ACHN (cell line): ENCODE results near the gene GTF2IRD1.
"Not testable (repeated sequence)": the region's sequence is repeated elsewhere in the genome, so short reads cannot be mapped to it uniquely, and the experiment has no call there.

Experiments
- DNase-seq: peaks from one replicate; pipeline ENCODE4 v3.0.0-alpha.2; 2015
- in situ Hi-C: cut with HindIII; loops from 2 replicates; pipeline ENCODE4 v1.10.0; 2017; ENCODE audit warnings: low sequenced_read_pairs, low pct_ligation_motif_present, low pct_unique_long_range_greater_than_20kb

The GTF2IRD1 gene

DNA sequence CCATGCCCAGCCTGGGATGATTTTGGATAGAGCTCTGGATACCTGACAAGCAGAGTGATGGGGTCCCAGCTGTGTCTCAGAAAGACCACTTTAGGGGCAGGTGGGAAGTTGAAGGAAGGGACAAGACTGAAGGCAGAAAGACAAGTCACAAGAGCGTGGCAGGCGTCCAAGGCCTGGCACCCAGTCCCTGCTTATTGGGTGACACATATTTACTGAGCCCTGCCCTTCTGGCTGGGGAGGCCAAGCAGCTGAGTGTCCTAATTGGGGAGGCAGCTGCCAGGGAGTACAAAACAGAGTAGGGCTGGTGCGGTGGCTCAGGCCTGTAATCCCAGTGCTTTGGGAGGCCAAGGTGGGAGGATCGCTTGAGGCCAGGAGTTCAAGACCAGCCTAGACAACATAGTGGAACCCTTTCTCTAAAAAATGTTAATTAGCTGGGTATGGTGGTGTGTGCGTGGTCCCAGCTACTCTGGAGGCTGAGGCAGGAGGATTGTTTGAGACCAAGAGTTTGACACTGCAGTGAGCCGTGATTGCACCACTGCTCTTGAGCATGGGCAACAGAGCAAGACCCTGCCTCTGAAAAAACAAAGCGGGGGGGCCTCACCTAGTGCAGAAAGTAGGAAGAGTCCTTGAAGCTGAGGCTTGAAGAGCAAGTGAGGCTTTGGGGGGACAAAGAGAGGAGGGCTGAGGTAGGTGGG is 150.8 kb downstream of the GTF2IRD1 start:
- no peak for DNase-seq
- in situ Hi-C loops = no loop called here

DNA sequence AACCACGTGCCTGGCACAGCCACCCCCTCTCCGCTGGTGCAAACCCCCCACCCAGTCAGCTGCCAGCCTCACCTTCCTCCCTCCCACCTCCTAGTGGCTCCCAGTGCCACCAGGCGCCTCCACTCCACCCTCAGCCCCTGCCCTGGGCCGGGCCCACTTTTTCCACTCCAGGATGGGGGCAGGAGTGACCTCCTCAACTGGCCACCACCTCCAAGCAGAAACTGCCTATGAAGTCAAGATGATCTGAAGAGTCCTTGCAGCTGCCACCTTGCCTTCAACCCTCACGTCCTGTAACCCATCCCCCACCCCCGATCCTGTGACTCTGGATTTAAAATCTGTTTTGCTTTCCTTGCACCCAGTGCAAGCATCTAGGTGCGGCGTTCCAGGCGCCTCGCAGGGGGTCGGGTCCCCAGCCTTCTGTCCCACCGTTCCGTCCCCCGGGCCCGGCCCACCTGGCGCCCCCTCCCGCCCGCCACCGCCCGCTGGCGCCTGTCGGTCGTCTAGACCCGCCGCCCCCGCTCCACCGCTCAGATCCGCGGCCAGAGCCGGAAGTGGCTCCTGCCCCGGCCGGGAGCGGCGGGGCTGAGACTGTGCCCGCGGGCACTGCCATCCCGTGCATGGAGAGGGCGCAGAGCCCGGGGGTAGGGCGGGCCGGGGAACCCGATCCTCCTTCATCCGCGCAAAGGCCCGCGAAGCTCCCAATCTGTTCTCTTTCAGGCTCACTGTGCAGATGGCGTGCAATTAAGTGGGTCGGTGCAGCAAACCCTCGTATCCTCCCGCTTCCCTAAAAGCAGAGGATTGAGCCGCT is 152.6 kb downstream of the GTF2IRD1 start:
- DNase-seq = peak; percentile 71
- in situ Hi-C loops = no loop called here

DNA sequence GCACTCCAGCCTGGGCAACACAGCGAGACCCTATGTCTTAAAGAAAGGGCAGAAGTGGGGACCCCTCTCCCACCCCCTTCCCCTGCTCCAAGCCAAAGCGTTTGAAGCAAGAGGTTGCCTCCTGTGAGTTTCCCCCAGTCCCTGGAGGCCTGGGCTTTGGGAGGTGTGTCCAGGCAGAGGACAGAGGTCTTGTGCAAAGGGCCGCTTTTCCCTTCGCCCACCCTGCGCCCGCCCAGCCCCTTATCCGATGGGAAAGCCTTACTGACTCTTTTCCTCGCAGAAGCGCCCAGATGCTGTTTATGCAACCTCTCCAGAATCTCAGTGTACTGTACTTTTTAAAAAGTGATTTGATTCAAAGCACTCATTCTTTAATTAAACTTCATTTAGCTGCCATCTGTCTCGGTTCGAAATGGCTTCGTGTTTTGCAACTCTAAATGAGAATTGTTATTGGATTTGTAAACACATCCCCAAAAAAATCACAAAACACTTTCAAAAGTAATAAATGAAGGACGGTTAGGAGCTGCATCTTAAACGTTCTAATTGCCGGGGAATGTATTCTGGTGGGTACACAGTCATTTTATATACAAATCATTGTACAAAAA is 153.3 kb downstream of the GTF2IRD1 start:
- in situ Hi-C loops = no loop called here
- no peak for DNase-seq

DNA sequence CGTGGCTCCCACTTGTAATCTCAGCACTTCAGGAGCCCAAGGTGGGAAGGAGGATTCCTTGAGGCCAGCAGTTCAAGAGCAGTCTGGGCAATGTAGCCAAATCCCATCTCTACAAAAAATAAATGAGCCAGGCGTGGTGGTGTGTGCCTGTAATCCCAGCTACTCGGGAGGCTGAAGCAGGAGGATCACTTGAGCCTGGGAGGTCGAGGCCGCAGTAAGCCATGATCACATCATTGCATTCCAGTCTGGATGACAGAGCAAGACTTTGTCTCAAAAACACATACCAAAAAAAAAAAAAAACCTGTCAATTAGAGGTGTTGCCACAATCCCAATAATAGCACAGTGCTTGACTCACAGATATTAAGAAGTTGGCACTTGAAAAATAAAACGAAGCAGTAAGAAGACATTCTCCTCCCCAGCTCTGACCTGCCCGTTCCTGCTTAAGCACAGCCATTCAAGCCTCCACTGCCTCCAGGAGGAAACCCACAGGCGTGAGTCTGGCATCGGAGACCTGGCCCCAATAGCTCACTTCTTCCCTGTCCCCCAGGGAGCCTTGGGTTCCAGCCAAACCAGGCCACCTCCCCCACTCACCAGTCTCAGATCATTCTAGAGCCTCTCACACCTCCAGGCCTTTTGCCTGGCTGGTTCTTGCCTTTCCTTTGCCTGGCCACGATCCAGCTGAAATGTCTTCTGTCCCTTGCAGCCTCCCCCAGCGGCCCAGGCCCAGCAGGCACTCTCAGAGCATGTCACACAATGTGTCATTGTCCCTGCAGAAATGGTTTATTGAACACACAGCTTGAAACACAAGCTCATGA is 158.5 kb downstream of the GTF2IRD1 start:
- DNase-seq = no peak
- in situ Hi-C loops = no loop called here

DNA sequence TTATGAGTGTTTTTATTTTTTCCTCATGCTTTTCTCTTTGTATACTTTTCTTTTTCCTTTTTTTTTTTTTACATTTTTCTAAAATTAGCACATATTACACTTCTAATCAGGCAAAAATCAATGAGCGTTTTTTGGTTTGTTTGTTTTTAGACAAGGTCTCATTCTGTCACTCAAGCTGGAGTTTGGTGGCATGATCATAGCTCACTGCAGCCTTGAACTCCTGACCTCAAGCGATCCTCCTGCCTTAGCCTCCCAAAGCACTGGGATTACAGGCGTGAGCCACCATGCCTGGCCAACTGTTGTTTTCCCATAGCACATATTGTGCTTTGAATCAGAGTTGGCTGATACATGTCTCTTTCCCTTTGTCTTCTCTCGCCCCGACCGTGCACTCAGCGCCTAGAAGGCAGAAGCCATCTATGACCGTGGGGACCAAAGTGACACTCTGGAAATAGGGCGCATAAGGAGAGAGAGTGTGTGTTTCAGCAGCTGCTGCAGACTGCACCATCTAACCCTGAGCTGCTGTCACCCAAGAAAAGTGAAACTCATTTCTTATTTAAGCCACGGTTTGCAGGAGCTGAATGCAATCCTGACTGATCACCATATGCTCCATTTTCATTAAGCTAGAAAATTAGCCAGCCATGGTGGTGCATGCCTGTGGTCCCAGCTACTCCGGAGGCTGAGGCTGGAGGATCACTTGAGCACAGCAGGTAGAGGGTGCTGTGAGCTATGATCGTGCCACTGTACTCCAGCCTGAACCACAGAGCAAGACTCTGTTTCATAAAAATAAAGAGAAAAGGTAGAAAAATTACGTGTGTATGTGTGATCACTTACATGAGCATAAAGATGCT is 162.5 kb downstream of the GTF2IRD1 start:
- in situ Hi-C loops = no loop called here

DNA sequence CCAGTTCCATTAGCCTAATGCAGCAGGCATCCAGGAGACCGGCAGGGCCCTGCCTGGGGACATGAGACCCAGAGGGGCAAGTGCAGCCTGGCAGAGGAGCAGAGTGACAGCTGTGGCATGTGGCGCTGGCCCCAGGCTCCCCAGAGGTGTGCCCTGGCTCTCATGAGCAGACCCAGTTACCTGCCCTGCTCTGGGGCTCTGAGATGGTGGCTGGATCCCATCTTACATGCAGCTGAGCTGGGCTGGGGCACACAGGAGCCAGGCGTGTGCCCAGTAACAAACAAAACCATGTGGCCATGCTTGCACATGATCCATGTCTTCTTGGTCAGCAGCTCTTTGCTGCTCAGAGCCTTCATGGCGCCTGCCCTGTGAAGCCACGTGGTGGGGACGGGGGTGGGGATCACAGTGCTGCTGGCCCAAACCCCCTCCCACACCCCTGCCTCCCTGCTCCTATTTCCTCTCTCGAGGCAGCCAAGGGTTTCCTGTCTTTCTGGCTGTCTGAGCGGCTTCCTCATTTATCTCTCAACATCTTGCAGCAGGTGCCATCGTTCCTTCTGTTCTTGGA is 163.6 kb downstream of the GTF2IRD1 start:
- DNase-seq = no peak

More for the DNA sequence above, 162.5 kb downstream of the GTF2IRD1 start:
- no peak for DNase-seq

DNA sequence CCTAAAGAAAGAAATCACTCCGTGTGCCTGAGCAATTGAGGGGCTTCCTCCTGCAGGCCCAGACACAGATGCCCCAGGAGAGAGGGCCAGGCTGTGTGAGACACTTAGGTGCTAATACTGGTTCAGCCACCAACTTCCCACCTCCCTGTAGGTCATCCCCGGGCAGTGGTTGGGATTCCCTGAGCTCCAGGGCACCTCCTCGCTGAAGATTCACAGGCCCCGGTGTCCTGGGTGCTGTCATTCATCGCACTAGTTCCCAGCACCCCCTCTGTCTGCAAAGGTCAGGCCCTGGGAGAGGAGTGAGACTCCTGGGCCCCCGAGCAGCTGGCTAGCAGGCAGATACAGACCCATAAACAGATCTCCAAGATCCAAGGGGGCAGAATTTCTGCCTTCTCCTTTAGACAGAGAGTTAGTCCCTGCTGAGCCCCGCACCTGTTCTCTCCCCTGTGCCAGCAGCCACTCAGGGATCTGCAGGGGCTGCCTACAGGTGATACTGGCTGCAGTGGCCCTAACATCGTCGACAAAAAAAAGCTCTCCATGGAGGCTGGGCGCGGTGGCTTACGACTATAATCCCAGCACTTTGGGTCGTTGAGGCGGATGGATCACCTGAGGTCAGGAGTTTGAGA is 165.6 kb downstream of the GTF2IRD1 start:
- DNase-seq = no peak
- in situ Hi-C loops = no loop called here

More for the DNA sequence above, 163.6 kb downstream of the GTF2IRD1 start:
- in situ Hi-C loops = no loop called here

DNA sequence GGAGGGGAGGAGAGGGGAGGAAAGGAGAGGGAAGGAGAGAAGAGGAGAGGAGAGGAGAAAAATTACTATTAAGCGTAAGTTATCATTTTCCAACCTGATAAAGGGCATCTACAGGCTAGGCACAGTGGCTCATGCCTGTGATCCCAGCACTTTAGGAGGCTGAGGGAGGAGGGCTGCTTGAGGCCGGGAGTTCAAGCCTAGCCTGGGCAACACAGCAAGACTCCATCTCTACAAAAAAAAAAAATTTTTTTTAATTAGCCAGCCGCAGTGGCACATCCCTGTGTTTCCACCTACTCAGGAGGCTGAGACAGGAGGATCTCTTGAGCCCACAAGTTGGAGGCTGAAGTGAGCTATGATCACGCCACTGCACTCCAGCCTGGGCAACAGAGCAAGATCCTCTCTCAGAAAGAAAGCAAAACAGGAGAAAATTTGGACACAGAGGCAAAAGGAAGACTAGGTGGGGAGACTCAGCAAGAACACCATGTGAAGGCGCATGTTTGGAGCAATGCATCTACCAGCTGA is 168.6 kb downstream of the GTF2IRD1 start:
- in situ Hi-C loops = no loop called here
- no peak for DNase-seq

DNA sequence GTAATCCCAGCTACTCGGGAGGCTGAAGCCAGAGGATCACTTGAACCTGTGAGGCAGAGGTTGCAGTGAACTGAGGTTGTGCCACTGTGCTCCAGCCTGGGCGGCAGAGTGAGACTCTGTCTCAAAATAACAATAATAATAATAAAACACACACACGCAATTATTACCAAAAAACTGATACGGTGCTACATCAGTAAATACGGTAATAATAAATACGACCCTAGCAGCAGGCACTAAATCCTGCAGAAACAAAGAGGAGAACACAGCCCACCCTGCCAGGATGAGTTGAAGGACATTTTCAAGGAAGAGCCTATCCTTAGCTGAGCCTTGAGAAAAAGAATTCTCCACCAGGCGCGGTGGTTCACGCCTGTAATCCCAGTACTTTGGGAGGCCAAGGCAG is 169.4 kb downstream of the GTF2IRD1 start:
- in situ Hi-C loops = no loop called here
- DNase-seq = no peak

DNA sequence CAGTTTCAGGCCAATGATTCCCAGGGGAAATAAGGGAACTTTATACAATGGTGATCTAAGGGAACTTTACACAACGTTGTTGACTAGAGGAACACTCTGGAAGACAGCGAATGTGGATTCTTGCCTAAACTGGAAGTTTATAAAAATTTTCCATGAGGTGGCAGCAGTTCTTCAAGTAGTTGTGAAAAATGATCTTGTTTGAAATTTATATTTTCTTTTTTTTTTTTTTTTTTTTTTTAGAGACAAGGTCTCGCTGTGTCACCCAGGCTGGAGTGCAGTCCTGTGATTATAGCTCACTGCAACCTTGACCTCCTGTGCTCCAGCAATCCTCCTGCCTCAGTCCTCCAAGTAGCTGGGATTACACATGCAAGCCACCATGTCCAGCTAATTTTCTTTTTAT is 171.7 kb downstream of the GTF2IRD1 start:
- DNase-seq = peak; percentile 60
- in situ Hi-C loops = no loop called here

DNA sequence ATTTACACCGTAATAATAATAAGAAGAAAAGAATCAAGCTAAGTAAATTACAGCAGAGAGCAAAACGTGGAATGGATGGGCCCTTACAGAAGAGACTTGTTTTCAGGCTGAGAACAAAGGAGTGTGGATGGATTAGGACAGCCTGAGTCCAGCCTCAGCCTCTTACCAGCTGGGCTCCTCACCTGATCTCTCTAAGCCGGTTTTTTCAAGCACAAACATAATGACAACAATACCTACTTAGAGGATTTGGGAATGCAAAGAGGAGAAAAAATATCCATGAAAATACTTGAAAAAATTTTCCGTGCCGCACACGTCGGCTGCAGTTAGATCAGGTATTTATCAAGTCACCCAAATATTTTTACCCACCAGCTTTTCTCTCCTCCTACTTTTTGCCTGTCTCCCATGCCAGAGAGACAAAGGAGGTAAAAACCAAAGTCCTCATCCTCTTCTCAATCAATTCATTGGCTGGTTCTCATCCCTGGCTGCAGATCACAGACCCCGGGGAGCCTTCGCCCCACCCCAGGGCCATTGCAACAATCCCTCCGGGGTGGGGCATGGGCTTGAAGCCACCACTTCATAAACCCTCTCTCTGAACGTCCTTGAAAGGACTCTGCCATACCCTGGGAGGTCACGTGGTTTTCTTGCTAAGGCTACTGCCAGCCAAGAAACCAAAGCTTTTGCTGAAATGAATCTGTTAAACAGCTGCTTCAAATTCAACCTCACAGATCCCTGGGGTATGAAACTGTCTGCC is 174.1 kb downstream of the GTF2IRD1 start:
- in situ Hi-C loops = no loop called here
- DNase-seq = no peak

DNA sequence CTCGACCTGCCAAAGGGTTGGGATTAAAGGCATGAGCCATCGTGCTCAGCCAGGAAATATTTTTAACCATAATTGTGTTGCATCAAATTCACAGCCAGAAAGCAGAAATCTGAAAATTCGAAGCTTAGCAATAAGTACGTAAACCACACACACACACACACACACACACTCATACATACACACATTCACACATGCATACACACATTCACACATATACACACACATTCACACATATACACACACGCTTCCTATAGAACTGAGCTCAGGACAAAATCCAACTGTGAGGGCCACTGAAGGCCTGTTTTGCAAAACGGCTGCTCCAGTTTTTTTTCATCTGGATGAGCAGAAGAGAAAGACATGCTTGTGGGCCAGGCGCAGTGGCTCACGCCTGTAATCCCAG is 178.8 kb downstream of the GTF2IRD1 start:
- no peak for DNase-seq
- in situ Hi-C loops = no loop called here

DNA sequence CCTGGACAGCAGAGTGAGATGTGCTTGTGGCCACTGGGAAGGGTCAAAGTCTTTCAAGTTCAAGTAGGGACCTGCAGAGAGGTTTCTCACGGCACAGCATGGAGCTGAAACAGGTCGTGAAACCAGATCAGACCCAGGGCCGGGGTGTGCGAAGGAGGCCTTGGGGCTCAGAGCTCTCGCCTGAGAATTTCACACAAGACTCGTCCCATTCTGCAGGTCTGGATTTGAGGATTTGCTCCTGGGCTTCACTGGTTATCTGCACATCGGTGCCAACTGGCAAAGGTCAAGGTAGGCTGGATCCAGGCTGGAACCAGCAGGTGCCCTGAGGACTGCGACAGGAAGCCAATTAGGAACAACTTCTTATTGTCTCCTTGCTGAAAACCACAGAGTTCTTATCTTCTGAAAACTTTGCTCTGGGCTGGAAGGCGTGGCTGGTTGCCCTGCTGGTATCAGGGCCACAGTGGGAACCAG is 179.8 kb downstream of the GTF2IRD1 start:
- in situ Hi-C loops = no loop called here
- no peak for DNase-seq

DNA sequence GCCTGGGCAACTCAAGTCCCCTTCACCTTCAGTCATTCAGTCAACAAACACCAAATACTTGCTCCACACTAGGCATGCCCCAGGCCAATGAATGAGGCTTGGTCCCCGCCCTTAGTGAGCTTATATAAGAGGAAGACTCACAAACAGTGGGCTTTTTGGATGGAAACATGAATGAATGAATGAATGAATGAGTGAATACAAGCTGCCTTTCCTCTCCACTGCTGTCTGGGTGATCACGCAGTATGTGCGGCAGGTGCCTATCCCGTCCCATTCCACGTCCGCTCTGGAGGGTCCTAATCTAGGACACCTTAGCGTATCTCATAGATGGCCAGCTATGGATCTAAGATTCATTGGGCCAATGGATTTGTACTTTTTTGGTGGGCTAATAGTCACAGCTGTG is 184.0 kb downstream of the GTF2IRD1 start:
- DNase-seq = no peak
- in situ Hi-C loops = no loop called here

DNA sequence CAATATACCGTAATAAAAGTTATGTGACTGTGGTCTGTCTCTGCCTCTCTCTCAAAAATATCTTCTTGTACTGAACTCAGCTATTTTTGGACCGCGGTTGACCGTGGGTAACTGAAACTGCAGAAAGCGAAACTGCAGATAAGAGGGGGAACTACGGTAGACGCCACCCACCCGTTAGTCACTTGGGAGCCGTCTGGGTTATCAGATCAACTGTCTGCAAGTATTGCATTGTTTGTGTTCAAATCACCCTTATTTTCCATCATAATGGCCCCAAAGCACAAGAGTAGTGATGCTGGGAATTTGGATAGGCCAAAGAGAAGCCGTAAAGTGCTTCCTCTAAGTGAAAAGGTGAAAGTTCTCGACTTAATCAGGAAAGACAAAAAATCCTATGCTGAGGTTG is 196.3 kb downstream of the GTF2IRD1 start:
- in situ Hi-C loops = not testable (repeated sequence)
- DNase-seq = peak; percentile 62

DNA sequence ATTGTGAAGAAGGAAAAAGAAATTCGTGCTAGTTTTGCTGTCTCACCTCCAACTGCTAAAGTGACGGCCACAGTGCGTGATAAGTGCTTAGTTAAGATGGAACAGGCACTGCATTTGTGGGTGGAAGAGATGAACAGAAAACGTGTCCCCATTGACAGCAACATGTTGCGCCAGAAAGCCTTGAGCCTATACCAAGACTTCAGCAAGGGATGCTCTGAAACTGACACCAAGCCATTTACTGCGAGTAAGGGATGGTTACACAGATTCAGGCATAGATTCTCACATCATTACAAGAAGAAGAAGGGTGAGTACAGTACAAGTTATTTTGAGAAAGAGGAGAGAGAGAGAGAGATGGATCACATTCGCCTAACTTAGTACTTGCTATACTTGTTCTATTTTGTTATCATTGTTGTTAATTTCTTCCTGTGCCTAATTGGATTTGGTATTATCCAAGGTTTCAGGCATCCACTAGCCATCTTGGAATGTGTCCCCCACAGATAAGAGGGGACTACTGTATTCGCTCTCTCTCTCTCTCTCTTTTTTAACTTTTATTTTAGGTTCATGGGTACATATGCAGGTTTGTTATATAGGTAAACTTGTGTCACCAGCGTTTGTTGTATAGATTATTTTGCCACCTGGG is 196.9 kb downstream of the GTF2IRD1 start:
- DNase-seq, in situ Hi-C loops: not testable (repeated sequence)
